HG03565 (cell line): ENCODE measurements around the gene NECAB2.

Experiments used
- ATAC-seq: cut with Tn5 transposase; IDR thresholded peaks from one replicate; pipeline ENCODE4 v1.9.1; 2021; ENCODE audit warnings: mild to moderate bottlenecking, moderate library complexity; ENCODE audit not compliant: unreplicated experiment

Gene NECAB2

GRCh38 chr16:83981799-83982198, 13.8 kb downstream of the NECAB2 start:
- ATAC-seq: no peak

DNA sequence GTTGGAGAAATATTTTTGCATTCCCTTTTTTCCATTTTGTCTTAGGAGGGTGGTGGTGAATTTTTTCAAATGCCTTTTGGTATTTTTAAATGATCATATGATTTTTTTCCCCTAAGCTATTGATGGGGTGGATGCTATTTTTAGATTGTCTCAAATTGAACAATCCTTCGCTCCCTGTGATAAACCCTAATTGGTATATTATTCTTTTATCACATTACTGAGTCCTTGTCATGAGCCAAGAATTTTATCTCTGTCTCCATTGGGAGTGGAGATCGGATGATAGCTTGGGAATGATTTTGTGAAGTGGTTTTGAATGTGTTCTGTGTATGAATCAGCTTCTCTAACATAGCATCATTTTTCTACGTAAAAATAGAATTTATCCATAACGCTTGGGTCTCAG, 15.4 kb downstream of the NECAB2 start:
- ATAC-seq: no peak

GRCh38 chr16:83989300-83989699, 21.3 kb downstream of the NECAB2 start:
- no peak for ATAC-seq

- no peak for ATAC-seq
These were observed 22.4 kb downstream of the NECAB2 start for GRCh38 chr16:83990492-83990891.

GRCh38 chr16:83992624-83993023, 24.6 kb downstream of the NECAB2 start:
- ATAC-seq: no peak

- ATAC-seq: no peak
These were observed 26.0 kb downstream of the NECAB2 start for GRCh38 chr16:83994087-83994486.

DNA sequence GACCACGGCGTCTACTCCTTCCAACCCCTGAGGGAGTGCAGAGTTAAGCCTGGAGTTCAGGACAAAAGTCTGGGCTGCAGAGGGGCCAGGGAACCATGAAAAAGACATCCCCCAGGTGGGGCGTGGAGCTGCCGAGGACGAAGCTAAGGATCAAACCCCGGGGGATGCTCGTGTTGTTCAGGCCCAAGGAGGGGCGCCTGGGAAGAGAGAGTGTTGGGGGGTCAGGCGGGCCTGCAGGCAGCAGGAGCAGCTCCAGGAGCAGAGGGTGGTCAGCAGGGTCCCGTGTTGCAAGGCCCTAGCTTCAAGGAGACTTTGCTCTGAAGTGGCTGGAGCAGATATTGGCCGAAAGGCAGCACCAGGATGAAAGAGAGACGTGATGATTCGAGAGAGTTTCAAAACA, 26.7 kb downstream of the NECAB2 start:
- ATAC-seq: no peak

DNA sequence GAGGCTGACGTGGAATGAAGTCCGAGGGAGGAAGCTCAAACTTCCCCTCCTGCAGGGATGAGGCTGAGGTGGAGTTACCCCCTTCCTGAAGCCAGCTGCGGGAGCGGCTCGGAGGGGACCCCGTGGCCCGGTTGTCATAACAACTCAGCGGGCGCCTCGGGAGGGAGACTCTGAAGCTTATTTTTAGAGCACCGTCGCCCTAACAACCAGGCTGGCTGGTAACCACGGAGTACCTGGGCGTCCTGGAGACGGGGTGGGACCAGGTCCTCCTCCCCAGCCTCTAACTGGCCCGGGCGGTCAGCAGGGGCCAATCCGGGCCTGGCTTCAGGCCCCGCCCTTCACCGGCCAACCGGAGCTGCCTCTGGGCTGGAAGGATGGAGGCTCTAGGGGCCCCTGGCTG, 27.7 kb downstream of the NECAB2 start:
- no peak for ATAC-seq

DNA sequence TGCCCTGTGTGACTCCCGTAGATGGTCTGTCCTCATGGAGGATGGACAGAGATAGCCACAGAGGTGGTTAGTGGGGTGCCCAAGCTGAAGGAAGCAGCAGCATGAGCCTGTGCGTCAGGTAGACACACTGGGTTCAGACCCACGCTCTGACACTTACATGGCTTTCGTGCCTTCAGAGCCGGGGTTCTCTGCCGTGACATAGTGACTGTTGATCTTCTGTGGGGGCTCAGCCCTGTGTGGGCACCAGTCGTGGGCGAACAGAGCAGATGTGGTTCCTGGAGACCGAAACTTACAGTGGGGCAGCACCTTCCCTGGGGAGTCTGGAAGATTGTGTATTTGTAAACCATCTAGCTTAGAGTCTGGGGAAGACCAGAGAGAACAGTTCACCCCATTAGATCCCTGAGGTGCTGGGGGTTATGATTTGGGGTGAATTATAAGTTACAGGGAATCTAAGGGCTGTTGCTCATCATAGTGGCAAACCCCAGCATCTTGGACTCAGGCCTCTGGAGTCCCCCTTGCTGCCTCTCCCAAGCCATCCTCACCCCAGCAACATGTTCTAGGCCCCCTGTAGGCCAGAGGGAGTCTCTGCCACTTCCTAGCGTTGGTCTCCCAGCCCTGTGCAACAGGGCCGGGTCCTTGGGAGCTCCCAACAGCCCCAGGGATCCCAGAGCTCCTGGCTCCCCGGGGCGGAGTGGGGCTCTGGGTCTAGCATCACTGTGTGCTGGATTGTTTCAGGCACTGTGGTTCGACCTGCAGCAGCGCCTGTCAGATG, 28.6 kb downstream of the NECAB2 start:
- no peak for ATAC-seq

GRCh38 chr16:83998091-83998490, 30.0 kb downstream of the NECAB2 start:
- ATAC-seq: no peak

DNA sequence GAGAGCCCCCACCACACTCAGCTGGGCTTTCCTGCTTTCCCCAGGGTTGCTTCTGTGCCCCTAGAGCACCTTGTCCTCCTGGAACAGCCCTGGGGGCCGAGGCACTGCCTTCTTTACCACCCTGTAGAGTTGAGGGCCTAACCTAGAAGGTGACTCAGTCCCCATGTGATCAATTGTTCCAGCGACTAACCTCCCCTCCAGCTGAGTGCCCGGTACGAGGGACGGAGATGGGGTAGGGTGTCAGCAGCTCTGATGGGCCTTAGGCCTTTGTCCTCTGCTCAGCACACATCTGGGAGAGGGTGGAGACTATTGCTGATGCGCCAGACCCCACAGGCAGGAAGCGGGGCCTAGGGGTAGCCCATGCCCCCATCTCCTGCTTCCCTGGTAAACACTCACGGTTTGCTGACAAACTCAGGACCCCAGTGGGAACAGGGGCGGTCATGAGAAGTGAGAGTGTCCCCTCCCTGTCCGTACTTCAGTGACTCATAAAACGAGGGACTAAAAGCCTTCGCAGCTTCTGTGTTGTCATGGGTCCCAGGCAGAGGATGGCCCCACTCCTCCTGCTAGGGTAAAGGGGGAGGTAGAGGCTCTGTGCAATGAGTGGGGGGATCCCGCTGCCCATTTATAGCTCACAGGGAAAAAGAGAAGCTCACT, 33.1 kb downstream of the NECAB2 start:
- no peak for ATAC-seq

DNA sequence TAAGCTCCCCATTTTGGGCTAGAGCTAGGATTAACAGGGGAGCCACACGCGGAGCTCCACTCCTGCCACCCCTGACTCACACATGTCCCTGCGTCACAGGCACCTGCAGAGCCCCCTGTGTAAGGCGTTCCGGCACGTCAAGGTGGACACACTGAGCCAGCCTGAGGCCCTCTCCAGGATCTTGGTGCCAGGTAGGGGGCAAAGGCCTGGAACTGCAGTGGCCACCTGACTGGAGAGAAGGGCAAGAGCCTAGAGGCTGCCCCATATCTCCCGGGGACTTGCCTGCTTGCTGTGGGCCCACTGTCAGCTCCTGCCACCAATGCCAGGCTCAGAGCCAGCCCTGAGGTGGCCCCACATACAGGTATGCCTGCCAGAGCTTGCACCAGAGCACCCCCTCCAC, 33.7 kb downstream of the NECAB2 start:
- ATAC-seq: no peak

GRCh38 chr16:84003038-84003437, 35.0 kb downstream of the NECAB2 start:
- ATAC-seq: no peak

DNA sequence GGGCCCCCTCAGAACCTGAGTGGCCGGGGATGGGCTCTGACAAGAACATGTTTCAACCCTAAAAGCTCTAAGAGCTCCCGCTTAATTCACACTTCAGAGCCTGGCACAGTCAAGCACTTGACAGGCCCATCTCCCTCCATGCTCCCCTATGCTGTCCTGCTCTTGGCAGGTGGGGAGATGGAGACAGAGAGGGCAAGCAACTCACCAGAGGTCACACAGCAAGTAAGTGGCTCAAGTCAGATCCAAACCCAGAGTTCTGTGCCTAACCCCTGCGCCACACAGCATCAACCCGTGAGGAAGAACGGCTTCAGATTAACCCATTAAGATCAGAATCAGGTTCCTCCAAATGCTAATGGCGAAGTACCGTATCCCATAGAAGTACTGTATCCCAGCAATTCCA, 36.4 kb downstream of the NECAB2 start:
- ATAC-seq: no peak

DNA sequence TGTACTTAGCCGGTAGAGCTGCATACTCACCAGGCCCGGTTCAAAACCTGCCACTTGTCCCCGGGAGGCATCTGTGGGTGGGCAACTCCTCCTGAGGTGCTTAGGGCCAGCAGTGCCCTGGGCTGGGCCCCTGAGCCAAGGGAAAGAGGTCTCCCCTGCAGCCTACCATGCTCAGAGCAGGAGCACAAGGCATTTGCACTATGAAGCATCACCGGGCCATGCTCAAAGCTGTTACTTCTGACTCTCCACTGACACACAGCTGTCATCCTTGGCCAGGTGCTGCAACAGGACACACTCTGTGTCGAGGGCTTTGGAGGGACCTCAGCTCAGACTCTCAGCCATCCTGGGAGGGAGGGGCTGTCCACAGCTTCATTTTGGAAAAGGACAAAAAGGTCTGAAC, 37.3 kb downstream of the NECAB2 start:
- no peak for ATAC-seq

GRCh38 chr16:84007520-84007919, 39.5 kb downstream of the NECAB2 start:
- ATAC-seq: no peak

DNA sequence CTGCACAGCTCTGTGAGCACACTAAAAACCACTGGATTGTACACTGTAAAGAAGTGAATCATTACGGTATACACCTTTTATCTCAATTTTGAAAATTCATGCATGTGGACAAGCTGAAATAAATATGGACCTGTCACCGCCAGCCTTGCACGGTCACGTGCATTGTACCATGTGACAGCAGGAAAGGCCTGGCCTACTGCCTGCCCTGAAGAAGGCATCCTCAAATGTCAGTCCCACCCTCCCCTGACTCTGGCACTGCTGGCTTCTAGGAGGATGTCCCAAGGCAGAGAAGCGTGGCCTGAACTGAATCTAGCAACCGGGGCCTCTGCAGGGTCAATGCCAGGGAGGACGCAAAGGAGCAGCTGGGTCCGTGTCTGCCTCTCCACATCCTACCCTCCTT, 39.9 kb downstream of the NECAB2 start:
- no peak for ATAC-seq

GRCh38 chr16:84009282-84009681, 41.2 kb downstream of the NECAB2 start:
- ATAC-seq: no peak

GRCh38 chr16:84013787-84014569, 45.9 kb downstream of the NECAB2 start:
- peak; percentile 68 for ATAC-seq

DNA sequence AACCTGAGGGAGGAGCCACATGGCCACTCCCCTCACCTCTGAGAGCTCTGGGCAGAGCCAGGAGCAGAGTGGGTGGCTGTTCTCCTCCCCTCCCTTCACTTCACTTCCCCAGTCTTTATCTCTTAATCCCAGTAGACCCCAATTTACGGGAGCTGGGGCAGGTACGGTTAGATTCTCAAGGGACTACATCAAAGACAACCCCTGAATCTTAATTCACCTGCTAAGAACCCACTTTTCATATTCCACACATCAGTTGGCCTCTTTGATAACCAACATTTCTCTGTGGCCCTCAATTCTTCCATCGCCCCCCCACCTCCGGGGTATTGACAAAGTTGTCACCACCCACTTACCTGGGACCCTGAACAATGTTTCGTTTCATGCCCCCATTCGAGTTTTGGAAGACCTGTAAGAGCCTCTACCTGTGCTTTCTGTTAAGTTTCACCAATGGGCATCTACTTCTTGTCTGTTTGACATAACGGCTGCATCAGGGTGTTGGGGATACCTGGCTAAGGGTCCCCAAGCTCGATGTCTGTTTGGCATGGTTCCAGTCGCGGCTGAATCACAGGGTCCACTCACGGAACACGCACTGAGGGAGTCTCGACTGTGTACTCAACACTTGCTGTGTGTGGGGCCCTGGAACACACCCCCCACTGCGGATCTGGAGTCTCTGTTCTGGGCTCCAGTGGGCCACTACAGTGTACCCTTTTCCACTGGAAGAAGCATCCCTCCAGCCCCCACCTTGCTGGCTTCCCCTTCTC, 46.7 kb downstream of the NECAB2 start:
- peak; percentile 37 for ATAC-seq

DNA sequence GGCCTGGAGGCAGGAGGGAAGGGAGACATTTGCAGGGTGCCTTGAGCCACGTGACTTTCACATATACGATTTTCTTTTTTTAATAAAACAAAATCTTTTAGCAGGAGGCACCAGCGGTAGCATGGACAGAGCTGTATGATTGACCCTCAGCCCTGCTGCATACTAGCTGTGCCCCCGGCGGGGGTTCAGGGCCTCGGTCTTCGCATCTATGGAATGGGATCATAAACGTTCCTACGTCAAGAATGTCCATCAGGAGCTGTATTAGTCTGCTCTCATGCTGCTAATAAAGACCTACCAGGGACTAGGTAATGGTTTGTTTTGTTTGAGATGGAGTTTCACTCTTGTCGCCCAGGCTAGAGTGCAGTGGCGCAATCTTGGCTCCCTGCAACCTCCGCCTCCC, 47.4 kb downstream of the NECAB2 start:
- ATAC-seq: no peak
